Activated CD4-positive, alpha-beta T cell treated with anti-CD3 and anti-CD28 coated beads for 1 hour (primary cell): ENCODE data around the gene BCAS1.

Experiments
- DNase-seq: peaks from one replicate; pipeline ENCODE4 v3.0.0-alpha.2; 2020

Gene BCAS1

DNA sequence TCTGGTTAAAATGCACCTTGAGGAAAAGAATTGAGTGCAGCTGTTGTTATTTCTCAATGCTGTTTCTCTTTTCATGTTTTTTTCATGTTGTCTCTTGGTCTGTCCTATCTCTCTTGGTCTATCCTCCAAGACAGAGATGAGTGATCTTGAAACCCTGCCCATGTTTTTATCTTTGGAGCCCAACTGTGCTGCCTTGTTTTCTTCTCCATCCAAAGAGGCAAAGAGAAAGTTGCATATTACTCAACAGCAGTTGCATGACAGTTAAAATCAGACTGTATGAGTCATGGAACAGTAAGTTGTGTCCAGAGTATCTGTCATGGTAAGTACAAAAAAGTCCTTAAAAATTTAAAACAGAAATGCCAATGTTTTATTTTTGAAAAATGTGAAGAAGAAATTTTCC, 26.2 kb downstream of the BCAS1 start:
- DNase-seq: no peak

DNA sequence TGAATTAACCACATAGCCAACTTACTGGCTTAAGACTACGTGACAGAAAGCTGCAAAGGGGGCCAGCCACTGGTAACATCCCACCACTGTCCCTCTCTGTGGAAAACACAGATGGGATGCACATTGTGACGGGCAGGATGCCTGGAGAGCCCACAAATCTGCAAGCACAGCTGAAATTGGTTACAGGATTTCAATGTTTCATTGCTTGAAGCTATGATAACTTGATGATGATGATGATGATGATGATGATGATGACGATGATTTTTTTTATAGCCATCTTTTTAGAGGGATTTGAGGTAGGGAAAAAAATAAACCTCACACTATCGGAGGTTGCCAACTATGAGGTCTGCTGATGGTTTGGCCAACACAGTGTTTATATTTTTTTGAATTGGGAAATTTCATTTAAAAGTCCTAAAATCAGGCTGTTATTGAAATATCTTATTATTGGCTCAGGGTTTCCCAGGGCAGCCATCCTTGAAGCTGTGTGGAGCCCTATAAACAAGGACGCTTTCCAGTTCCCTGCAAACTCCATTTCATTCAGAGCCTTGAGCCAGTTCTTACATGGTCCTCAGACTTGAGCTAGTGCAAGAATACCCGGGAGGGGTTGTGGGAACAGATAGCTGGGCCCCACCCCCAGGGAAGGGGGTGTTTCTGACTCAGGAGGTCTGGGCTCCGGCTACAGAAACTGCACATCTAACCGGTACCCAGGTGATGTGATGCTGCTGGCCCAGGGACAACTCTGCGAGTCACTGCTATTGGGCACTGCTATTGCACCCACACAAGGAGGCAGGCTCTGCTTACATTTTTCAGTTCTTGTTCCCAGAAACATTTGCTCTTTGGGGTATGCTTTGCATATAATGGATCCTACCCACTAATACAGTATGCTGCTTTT, 27.1 kb downstream of the BCAS1 start:
- DNase-seq: no peak

DNA sequence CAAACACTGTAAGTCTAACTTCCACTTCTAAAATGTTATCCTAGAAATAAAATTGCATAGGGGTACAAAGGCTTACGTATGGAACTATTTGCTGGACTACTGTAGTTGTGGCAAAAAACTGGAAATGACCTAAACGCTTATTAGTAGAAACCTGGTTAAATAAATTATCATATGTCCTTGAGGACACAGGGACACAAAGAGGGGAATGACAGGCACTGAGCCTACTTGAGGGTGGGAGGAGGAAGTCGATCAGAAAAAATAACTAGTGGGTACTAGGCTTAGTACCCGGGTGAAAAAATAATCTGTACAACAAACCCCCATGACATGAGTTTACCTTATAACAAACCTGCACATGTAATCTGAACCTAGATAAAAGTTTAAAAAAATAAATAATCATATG, 28.4 kb downstream of the BCAS1 start:
- no peak for DNase-seq

DNA sequence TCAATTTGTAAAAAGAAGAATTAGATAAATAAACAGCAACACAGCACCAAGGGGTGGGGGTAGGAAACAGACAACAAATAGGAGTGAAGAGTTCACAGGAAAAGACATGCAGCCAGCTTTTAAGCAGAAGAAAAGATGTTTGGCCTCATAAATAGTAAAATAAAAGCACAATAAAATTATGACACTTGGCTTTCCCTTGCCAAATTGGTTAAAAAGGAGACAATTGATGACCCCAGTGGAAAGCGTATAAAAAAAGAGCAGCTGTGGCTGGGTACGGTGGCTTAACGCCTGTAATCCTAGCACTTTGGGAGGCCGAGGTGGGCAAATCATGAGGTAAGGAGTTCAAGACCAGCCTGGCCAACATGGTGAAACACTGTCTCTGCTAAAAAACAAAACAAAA, 29.1 kb downstream of the BCAS1 start:
- no peak for DNase-seq

DNA sequence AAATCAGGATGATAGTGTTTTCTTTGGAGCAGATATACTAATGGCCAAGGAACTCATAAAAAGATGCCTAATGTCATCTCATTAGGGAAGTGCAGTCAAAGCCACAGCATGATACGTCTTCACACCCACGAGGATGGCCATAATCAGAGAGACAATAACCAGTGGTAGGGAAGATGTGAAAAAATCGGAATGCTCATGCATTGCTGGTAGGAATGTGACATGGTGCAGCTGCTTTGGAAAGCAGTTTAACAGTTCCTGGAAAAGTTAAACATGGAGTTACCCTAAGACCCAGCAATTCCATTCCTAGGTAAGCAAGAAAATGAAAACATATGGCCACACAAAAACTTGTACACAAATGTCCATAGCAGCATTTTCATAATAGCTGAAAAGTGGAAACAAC, 29.9 kb downstream of the BCAS1 start:
- no peak for DNase-seq

DNA sequence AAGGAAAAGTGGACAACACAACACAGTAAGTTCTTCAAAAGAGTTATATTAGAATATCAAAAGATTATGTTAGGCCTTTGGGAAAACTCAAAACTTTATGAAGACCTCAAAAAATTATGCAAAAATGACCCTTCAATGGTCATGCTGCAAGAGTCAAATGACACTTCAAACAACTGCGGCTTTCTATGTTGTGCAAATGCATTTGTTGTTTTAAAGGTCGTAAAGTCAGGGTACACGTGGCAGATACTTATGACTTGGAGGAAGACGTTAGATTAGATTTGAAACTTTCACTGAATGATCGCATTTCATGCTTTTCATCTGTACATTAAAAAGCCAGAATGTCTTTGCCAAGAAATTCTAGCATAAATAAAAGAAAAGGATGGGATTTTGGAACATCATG, 31.4 kb downstream of the BCAS1 start:
- no peak for DNase-seq

DNA sequence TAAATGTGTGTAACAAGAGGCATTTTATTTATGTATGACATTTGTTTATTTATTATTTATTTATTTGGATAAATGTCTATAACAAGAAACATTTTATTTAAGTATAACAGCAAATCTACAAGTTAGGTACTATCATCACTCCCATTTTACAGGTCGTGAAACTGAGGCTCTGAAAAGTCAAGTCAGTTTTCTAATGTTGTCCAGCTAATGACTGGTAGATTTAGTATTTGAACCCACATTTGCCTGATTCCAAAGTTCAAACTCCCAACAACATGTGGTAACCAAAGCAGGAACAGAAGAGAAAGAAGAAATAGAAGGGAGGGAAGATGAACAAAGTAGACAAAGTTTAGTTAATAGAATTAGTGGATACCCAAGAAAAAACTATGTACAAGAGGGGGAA, 32.9 kb downstream of the BCAS1 start:
- DNase-seq: no peak

DNA sequence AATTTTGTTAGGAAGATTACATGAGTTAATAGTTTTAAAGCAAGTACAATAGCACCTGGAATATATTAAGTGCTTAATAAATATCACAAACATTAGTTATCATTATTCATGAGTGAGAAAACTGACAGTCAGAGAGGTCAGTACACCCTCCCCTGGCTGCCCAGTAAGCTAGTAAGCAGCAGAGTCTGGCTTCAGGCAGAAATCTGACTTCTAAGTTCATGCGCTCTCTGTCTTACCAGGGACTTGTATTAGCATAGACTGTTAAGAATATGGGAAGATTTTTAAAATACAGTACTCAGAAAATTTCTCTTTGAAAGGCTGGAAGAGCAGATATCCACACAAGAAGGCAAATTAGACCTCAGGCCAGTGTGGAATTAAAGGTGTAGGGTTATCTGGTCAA, 40.8 kb downstream of the BCAS1 start:
- DNase-seq: no peak

DNA sequence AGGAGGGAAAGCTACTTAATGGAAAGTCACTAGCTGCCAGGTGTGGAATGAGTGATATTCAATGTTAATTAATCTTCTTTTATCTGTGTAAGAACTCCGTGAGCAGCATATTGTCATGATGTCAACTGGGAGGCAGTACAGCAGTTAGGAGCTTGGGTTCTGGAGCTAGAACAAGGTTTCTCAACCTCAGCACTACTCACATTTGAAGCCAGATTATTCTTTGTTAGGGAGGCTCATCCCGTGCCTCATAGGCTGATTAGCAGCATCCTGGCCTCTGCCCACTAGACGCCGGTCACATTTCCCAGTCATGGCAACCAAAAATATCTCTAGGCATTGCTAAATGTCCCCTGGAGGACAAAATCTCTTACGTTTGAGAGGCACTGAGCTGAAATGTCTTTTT, 41.2 kb downstream of the BCAS1 start:
- DNase-seq: no peak

DNA sequence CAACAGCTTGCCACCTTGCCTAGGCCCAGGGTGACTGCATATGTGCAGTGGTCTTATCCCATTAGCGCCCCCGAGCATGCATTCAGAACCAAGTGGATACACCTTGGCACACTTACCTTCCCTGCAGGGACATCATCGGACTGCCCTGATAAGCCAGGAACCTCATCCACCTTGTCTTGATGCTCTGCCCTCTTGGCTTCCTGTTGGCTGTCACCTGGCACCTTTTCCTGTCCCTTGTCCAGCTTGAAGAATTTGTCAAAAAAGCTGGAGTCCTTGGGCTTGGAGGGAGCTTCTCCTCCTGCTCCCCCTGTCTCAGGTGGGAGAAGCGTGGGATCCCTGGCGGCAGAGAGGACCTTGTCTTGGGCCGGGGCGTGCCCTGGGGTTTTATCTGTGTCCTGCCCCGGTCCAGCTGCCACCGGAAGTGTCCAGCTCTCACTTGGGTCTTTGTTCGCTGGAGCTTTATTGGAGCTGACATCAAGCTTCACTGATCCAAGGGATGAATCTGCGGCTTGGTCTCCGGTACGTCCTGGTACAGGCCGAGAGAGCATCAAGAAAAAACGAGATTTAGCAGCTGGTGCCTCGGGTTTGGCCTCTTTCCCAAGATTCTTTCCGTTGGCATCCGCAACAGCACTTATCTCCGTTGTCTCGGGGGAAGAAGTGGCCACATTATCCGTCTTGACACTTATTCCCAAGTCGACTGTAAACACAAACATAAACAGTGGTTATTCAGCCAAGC, 42.0 kb downstream of the BCAS1 start:
- no peak for DNase-seq

DNA sequence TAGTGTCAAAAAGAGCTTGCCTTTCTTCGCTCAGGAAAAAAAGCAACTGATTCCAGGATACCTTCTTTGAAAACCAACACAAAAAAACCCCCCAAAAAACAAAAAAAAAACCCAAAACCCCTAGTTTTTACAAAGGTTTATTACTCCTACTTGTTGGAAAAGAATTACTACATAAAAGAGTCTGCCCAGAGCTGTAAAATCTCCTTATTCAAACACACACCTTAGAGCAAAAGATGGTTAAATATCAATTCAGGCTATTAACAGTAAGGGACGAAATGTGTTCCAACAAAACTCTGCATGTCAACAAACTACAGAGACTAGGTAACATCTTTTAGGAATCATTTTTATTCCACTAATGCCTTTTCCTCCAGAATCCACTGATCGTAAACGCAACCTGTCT, 42.7 kb downstream of the BCAS1 start:
- no peak for DNase-seq

DNA sequence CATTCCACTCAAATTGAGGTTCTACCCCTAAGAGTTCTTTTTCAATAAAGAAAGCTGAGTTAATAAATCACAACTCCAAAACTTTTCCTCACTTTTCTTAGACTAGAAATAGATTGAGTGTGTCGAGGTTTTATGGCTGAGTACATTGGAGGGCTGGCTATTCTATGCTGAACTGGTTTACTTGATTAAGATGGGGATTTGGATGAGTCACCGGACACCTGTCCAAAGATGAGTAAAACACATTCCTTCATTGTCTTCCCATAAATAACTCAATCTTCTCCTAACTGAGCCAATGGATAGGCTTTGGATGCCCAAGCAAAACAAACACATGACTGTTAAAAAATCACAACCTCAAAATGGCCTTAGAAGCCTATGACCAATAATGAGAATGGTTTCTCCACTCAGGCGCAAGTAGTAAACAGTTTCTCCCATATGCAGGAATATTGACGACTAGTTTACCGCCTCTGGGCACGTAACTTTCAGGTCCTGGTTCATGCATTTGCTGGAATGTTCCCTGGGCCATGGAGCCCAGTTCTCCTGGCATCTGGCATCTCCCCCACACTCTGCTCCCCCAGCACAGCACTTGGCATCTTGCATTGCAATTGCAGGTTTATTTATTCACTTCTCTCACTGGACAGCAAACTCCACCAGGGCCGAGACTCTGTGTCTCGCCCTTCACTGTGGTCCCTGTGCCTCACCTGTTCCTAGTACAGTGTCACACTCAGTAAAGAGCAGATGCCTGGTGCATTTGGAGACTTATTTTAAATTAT, 43.9 kb downstream of the BCAS1 start:
- no peak for DNase-seq

DNA sequence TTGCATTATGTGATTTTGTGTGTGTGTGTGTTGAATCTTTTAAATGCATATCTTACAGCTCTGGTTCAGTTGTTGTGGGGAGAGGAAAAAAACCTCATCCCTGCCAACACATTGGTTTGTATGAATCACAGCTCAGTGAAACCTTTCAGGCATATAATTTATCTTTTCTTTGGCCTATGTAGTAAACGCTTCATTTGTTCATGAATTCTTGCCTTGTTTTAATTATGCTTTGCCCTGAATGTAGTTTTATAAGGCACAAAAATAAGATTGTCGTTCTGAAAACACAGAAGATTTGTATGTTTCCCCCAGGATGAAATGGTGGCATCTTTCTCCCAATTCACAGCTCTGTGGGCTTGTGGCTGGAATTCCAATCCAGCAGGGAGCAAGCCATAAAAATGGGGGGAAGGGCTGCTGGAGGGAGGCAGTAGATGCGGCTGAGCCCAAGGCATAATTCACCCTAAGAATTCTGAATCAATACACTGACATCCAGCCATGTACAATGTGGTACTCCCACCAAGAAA, 45.1 kb downstream of the BCAS1 start:
- no peak for DNase-seq

DNA sequence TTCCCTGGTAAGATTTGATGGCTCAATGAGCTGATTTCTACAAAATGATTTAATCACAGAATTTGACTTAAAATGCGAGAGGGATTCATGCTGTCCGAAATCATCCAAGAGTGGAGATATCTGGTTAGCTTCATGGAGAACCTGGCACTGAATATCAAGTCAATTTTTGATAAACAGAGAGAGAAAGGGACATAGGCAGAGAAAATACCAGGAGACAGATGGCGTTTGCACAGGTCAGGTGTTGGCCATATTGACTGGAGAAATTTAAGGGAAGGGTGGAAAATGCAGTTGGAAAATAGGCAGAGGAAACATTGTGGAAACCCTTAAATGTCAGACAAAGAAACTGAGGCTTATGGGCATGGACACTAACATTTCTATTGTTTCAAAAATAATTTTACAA, 47.0 kb downstream of the BCAS1 start:
- DNase-seq: no peak

DNA sequence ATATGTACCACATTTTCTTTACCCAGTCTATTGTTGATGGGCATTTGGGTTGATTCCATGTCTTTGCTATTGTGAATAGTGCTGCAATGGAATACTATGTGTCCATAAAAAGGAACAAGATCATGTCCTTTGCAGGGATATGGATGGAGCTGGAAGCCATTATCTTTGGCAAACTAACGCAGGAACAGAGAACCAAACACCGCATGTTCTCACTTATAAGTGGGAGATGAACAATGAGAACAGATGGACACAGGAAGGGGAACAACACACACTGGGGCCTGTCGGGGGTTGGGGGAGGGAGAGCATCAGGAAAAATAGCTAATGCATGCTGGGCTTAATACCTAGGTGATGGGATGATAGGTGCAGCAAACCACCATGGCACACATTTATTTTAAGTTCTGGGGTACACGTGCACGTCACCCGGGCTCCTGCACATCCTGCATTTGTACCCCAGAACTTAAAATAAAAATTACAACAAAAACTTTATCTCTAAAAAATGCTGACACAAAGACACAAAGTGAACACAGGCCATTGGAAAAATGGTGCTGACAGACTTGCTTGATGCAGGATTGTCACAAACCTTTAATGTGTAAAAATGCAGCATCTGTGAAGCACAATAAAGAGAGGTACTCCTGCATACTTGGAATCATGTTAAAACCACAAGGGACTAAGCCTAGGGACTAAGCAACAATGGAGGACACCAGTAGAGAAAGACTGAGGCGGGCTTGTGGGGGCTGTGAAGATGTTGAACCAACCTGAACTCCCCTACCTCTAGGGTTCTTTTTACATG, 48.8 kb downstream of the BCAS1 start:
- no peak for DNase-seq

DNA sequence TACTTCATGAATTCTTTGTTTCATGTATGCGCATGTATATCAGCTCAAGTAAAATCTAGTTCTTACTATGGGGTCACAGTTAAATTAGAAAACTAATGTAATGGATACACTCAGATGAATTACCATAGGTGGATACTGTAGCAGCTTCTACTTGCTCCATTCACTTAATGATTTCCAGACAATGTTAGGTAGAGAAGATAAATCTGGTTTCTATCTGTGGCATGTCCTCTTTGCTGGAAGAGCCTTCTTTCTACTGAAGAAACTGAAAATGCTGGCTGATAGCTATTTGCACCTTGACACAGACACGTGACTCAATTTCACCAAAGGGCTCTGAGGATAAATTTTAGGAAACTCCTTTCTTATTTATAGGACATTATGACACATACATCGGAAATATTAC, 49.5 kb downstream of the BCAS1 start:
- DNase-seq: no peak

DNA sequence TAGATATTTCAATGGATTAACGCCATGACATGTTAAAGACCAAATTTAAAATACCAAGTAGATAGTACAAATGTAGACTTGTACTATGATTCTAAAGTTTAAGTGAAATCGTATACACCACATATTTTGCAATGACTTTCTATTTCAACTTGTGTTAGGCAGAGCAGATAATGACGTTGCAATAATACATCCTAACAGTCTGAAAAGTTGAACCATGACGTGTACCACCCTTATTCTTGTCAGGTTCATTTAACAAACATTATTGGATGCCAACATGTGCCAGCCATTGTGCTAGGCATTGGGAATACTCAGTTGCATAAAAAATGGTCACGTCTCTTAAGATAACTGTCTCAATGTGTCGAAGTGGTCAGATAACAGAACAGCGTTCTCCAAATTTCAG, 50.0 kb downstream of the BCAS1 start:
- DNase-seq: no peak

DNA sequence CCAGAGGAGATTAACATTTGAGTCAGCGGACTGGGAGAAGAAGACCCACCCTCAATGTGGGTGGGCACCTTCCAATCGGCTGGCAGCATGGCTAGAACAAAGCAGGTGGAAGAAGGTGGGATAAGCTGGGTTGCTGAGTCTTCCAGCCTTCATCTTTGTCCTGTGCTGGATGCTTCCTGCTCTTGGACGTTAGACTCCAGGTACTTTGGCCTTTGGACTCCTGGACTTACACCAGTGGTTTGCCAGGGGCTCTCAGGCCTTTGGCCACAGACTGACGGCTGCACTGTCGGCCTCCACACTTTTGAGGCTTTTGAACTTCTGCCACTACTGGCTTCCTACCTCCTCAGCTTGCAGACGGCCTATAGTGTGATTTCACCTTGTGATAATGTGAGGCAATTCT, 50.8 kb downstream of the BCAS1 start:
- no peak for DNase-seq

DNA sequence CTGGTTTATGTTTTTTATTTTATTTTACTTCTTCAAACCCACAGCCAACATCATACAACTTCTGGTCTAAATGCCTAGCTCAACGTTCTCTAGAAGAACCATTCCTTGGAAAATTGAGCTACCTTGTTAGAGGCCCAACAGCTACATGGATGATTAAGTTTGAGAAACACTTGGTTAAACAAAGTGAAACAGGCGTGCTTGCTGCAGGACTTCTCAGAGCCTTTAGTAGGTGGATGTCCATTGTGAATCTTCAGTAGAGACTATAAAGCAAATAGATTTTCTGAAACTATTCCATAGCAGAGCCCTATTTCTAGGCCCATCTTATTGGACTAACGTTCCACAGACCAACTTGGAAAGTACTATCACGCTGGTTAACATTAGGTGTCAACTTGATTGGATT, 51.3 kb downstream of the BCAS1 start:
- no peak for DNase-seq

DNA sequence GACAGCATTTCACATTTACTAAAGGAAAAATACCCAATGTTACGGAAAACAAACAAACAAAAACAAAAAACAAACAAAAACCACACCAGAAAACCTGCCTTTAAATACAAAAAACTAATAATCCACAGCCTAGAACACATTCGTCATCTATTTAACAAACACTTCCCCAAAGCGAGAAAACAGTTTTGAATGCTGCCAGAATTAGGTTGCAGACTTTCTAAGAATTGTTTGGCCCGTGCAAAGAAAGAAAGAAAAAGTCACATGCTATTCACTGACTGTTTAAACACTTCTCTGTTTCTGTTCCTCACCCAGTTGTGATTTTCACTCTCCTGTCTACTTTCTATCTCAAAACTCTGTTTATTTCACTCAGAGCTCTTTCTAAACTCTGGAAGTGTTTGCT, 52.5 kb downstream of the BCAS1 start:
- DNase-seq: no peak

DNA sequence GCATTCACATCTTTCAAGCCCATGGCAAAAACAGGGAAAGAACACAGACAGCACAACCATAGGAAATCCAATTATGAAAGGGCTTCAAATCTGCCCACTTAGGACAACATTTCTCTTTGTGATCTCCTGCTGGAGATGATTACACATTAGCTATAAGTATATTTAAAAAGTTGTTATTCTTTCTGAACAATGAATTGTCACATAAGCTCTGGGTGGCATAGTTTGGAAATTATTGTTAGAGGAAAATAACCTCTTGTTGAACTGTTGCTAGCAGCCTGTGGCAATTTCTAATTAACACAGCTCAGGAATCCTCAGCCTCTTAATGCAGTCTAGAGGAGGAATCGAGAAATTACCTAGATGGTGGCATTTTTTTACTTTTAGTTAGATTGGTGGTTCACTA, 54.9 kb downstream of the BCAS1 start:
- DNase-seq: no peak

DNA sequence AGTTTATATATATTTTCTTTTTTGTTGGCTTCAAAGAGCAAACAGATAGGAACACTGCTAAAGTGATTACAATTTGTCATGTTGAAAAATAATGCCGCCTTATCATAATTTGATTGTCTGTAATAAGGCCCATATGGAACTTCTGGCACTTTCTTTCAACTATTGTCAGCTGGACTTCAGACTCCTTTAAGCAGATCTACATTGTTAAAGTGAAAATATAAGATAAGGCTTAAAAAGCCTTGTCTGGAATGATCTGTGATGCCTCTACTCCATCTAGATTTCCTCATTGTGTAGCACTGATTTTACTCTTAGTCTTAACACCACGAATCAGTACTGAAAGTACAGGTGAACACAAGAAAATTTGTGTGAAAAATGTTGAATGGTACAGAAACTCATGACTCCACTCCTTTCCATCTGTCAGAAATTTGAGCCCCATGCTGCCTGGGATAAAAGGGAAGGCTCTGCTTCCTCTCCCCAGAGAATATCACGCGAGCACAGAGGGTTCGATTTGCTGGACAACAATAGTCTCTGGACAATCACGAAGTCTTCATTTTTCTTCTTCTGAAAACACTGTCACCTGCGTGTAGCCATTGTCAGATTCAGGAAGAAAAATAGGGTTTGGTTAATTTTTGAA, 56.0 kb downstream of the BCAS1 start:
- no peak for DNase-seq
